HepG2 (cell line): ENCODE data around the gene UBE2G2. TPM values are rescaled to one million over a fixed set of nuclear protein-coding genes. Genes with fewer than 3 reads are reported as not detected.

ENCODE experiments used
- ARNTL ChIP-seq: sonication (generic); formaldehyde crosslinking; IDR thresholded peaks from 2 replicates; pipeline ENCODE4 v1.4.0; 2020; ENCODE audit warnings: mild to moderate bottlenecking, missing genetic modification reagents
- HDAC1 ChIP-seq: sonication (generic); formaldehyde crosslinking; IDR thresholded peaks from 2 replicates; pipeline ENCODE4 v1.5.1; 2020; ENCODE audit warnings: mild to moderate bottlenecking, missing genetic modification reagents
- HNRNPLL ChIP-seq: fragments of 200-400 bp; formaldehyde crosslinking; IDR thresholded peaks from 2 replicates; pipeline ENCODE4 v1.6.1; 2017; ENCODE audit warnings: mild to moderate bottlenecking, low read depth, low read length; ENCODE audit not compliant: poor library complexity, severe bottlenecking
- MEIS1 ChIP-seq: sonication (generic); formaldehyde crosslinking; IDR thresholded peaks from 2 replicates; pipeline ENCODE4 v1.9.0; 2021; ENCODE audit warnings: mild to moderate bottlenecking, missing genetic modification reagents, moderate library complexity, borderline replicate concordance
- NFE2 ChIP-seq: sonication (generic); formaldehyde crosslinking; IDR thresholded peaks from 2 replicates; pipeline ENCODE4 v1.4.0; 2020; ENCODE audit warnings: missing genetic modification reagents
- PAXIP1 ChIP-seq: sonication (generic); formaldehyde crosslinking; conservative IDR thresholded peaks from 2 replicates; pipeline ENCODE4 v1.4.0; 2020; ENCODE audit warnings: mild to moderate bottlenecking, missing genetic modification reagents, moderate library complexity
- PHF5A ChIP-seq: IDR thresholded peaks from one replicate; pipeline ENCODE4 v1.6.1; 2018; ENCODE audit warnings: low read depth, missing genetic modification reagents; ENCODE audit not compliant: unreplicated experiment
- RNF2 ChIP-seq: fragments of 450-650 bp; conservative IDR thresholded peaks from 2 replicates; pipeline ENCODE4 v1.6.1; 2016; ENCODE audit warnings: low read depth
- SIN3B ChIP-seq: fragments of 150-350 bp; IDR thresholded peaks from 2 replicates; pipeline ENCODE4 v1.6.1; 2014; ENCODE audit warnings: low read length
- SKI ChIP-seq: fragments of 450-650 bp; IDR thresholded peaks from one replicate; pipeline ENCODE4 v1.6.1; 2018; ENCODE audit warnings: mild to moderate bottlenecking; ENCODE audit not compliant: partially characterized antibody
- SPEN ChIP-seq: sonication (generic); formaldehyde crosslinking; IDR thresholded peaks from 2 replicates; pipeline ENCODE4 v1.5.1; 2020; ENCODE audit warnings: low read depth, mild to moderate bottlenecking, missing genetic modification reagents
- TFDP1 ChIP-seq: IDR thresholded peaks from 2 replicates; pipeline ENCODE4 v1.6.1; 2016; ENCODE audit warnings: missing compliant biosample characterization, missing genetic modification reagents, borderline replicate concordance
- THRA ChIP-seq: sonication (generic); formaldehyde crosslinking; IDR thresholded peaks from 2 replicates; pipeline ENCODE4 v1.4.0; 2020; ENCODE audit warnings: missing genetic modification reagents, borderline replicate concordance
- ZBTB38 ChIP-seq: sonication (generic); formaldehyde crosslinking; IDR thresholded peaks from 2 replicates; pipeline ENCODE4 v1.5.1; 2020; ENCODE audit warnings: mild to moderate bottlenecking, missing genetic modification reagents
- ZFY ChIP-seq: sonication (generic); formaldehyde crosslinking; IDR thresholded peaks from 2 replicates; pipeline ENCODE4 v1.4.0; 2020; ENCODE audit warnings: missing genetic modification reagents
- ZNF609 ChIP-seq: sonication (generic); formaldehyde crosslinking; IDR thresholded peaks from 2 replicates; pipeline ENCODE4 v1.4.0; 2020; ENCODE audit warnings: mild to moderate bottlenecking, missing genetic modification reagents, borderline replicate concordance
- ZNF724P ChIP-seq: sonication (generic); formaldehyde crosslinking; IDR thresholded peaks from 2 replicates; pipeline ENCODE4 v1.8.0; 2022; ENCODE audit warnings: missing genetic modification reagents, borderline replicate concordance
- polyA plus RNA-seq, 8 experiments: library from polyadenylated mRNA; depleted of rRNA in 3 of 8; stranded (reverse) in 7 of 8; unstranded in 1 of 8; fragments of >200 nt; fragmentation: Illumina TruSeq in 4 of 8; extraction: Trizol in 4 of 8; gene quantifications; 2 replicates each; pipeline versions ENCODE4 v1.2.1 to v1.2.3, GENCODE V29; 2011 to 2016; ENCODE audit warnings: low read depth in 4 of 8, missing spikeins in 1 of 8, mixed read lengths in 1 of 8; ENCODE audit not compliant: insufficient read depth in 1 of 8
- total RNA-seq, 5 experiments: library from RNA; depleted of rRNA; stranded (reverse); fragments of >200 nt; fragmentation: Illumina TruSeq; extraction: Trizol; gene quantifications; 2 replicates each; pipeline ENCODE4 v1.2.3, GENCODE V29; 2016; ENCODE audit warnings: low read depth in 1 of 5

UBE2G2 gene
- total and polyA plus RNA-seq, 2 of the 13 experiments (the other 11 are each of a cell fraction or from before 2014, with no cell fraction given), result 55.4 to 92.0 TPM

GRCh38 chr21:44836666-44837471 is 35.2 kb upstream of the UBE2G2 start (continued):
- TF ChIP-seq SKI (peak; percentile 24), HNRNPLL (peak; percentile 37), MEIS1 (CRISPR knock-in tag) (0 out of 2 replicates have a peak, but pooled peaks have one; percentile 8), SIN3B (no peak), ZNF724P (CRISPR knock-in tag) (peak; percentile 39; the same call in 1 of the 2 replicates), ZBTB38 (0 out of 2 replicates have a peak, but pooled peaks have one; percentile 16), NFE2 (CRISPR knock-in tag) (no peak), ARNTL (CRISPR knock-in tag) (peak; percentile 29; the same call in 1 of the 2 replicates), HDAC1 (CRISPR knock-in tag) (peak; percentile 46; the same call in 1 of the 2 replicates), THRA (peak; percentile 96; the same call in 1 of the 2 replicates), PAXIP1 (CRISPR knock-in tag) (0 out of 2 replicates have a peak, but pooled peaks have one; percentile 14), TFDP1 (CRISPR knock-in tag) (0 out of 2 replicates have a peak, but pooled peaks have one; percentile 25), PHF5A (CRISPR knock-in tag) (no peak), SPEN (CRISPR knock-in tag) (peak; percentile 34; the same call in 1 of the 2 replicates), ZFY (peak; percentile 9; the same call in 1 of the 2 replicates), RNF2 (peak; percentile 41; the same call in 1 of the 2 replicates), ZNF609 (CRISPR knock-in tag) (peak; percentile 28; the same call in 1 of the 2 replicates)
